Stimulated activated naive CD4-positive, alpha-beta T cell treated with Interleukin-2 at 50 U/mL for 16 hours (primary cell): ENCODE results near the gene EMX2.

Experiments used
- DNase-seq: peaks from one replicate; lab custom pipeline; 2025; lab: John Stamatoyannopoulos, UW

Gene EMX2

GRCh38 chr10:117532003-117532385 is 10.6 kb upstream of the EMX2 start:
- no peak for DNase-seq

DNA sequence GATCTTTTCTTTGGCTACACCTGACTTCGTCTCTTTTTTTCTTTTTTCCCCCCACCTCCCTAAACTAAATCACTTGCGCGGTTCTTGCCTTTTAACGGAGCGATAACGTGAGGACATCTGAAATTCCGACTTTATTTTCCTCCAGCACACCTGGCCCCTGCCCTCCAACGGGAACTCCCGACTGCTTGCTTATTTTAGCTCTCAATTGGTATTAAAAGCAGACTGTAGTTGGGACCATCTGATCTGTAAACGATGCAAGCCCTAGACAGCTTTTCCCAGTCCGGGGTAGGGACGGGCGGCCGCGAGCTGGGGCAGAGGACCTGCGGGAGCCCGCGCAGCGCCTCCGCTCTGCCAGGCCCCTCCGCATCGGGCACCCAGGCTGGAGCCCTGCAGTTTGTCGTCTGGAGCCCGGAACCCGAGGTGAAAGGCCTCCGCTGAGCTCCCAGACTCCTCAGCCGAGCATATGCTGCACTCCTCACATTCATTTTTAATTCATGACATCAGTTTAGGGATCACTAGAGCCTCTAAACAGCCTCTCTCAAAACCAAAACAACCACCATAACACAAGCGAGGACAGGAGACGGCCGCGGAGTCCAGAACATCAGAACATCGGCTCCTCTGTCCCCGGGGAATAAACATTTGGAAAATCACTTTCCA is 10.0 kb upstream of the EMX2 start:
- DNase-seq: no peak

GRCh38 chr10:117533507-117534281 is 8.9 kb upstream of the EMX2 start:
- DNase-seq: no peak

DNA sequence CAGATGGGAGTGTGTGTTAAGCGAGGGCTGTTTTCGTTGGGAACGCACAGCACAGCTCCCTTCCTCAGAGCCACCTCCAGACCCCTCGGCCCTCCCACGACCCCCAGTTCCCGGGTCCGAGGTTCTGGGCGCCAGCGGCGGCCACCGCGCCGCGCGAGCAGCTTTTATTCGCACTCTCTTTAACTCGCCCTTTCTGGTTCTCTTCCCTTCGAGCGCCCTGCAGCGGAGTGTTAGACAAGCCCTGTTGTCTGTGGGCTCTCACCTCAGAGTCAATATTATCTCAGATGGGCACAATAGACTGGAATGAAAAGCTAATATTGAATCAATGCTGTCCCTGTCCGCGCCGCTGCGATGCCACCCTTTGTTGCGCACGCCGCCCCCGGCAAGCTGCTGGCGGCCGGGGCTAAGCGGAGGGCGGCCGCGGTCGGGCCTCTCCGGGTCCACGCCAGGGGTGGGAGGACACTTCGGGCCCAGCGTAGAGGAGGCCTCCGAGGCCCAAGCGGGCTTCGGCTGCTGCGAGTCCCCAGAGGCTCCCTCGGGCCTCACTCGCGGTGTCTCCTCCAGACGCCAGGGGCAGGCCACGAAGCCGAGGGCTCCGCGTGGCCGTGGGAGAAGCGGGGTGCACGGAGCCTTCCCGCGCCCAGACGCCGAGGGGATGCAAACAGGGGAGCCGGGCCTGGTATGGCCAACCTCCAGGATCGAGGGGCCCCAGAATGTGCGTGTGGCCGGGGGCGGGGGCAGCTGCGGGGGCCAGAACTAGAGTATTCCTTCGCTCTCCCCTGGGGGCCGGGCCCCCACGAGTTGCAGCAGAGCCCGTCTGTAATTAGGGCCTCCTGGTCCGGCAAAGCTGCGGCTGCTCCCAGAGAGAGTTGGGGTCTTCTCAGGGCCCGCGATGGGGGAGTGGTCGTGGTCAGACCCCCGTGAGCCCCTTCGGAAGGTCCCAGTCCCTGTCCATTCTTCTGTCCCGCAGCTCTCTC is 7.9 kb upstream of the EMX2 start:
- DNase-seq: no peak

- DNase-seq: no peak
Observed at GRCh38 chr10:117535298-117536071, 7.1 kb upstream of the EMX2 start.

GRCh38 chr10:117536072-117536865 is 6.3 kb upstream of the EMX2 start:
- no peak for DNase-seq

DNA sequence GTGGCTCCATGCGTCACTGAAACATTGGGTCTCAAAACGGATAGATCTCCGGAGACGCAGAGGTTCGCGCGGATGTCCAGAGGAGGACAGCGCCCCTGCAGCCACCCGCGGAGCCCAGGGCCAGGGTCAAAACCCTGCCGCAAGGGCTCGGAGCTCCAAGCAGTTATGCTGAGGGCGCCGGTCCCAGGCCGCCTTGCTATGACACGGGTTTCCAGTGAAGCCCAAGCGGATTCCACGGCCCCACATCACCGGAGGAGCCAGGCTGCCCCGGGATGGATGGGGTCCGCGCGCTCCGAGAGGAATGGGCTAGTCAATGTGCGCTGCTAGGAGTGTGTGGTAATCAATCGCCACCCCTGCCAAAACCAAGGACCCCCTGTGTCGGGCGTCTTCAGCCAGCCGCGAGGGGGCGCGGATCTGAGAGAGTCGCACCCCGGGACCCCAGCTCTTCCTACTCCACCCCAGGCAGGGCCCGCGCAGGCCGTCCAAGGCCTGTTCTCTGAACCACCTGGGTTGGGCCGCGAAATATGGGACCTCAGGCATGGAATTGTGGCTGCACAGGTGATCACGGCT is 5.6 kb upstream of the EMX2 start:
- no peak for DNase-seq

GRCh38 chr10:117537436-117537903 is 5.1 kb upstream of the EMX2 start:
- DNase-seq: no peak

GRCh38 chr10:117537904-117538524 is 4.5 kb upstream of the EMX2 start:
- no peak for DNase-seq

GRCh38 chr10:117539361-117539773 is 3.2 kb upstream of the EMX2 start:
- DNase-seq: no peak

DNA sequence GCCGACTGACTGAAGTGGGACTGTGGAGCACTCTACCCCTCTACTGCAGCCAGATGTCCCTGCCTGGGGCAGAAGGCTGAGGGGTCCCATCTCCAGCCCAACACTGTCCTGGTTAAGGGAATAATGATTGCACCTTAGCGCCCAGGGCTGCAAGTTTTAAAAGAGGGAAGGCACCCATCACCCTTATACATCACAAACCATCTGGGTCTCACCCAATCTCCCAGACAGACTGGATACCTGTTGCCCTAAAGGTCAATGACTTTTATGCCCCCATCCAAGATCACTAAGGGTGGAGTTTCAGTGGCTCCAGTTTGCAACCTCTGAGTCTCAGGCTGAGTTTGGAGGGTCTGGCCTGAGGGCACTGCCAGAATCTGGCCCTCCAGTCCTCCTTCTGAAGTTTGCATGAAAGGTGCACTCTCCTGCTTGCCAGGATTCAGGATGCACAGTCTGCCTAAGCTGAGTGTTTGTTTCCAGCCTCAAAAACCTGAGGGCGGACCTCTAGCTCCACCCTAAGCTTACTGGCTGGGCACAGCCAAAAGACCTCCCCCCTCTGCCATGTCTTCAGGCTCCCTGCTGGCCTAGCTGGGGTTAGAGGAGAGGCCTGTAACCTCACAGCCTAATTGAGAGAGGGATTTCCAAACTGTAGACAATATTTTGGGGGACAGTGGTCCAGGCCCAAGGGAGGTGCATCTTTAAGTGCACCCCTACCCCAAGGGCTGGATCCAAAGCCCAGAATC is 2.5 kb upstream of the EMX2 start:
- DNase-seq: no peak

GRCh38 chr10:117540640-117541404 is 1.7 kb upstream of the EMX2 start:
- DNase-seq: no peak

DNA sequence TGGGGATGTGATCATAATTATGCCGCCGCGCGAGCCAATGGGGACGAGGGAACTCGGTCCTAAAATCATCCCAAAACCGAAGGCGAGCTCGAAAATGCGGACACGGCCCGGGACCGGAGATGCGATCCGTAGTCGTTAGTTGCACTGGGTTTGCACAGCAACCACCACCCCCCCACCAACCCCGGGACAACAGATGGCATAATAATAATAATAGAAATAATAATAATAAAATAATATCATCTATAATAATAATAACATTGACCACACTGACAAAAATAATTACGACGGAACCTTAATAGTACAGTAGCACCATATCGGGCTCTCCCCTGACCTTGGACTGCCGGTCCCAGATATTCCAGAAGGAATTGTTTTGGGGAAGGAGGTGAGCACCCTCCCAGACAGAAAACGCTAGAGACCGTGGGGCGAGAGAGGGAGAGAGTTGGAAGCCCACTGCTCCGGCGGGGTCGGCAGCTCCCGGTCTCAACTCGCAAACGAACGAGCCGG is 1.1 kb upstream of the EMX2 start:
- no peak for DNase-seq

DNA sequence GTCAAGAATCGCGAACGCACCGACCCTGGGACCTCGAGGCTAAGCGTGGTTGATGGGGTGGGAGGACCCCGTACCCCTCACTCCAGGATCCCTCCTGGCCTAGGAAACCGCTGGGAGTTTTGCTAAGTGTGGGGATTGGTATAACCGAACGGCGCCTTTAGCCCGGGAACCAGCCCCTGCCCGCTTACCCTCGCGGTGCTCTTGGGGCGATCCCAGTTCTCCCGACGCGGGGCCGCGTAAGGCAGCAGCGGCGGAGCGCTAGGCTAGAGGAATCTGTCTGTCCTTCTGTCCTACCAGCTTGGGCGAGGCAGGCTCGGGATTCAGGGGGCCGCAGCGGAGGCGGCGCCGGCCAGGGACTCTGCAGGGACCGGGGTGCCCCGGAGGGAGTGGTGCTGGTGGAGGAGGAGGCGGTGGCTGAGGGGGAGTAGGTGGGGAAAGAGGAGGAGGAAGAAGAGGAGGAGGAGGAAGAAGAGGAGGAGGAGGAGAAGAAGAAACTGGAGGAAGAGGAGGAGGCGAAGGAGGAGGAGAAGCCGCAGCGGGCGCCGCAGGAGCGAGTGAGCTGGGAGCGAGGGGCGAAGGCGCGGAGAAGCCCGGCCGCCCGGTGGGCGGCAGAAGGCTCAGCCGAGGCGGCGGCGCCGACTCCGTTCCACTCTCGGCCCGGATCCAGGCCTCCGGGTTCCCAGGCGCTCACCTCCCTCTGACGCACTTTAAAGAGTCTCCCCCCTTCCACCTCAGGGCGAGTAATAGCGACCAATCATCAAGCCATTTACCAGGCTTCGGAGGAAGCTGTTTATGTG is 439 bp upstream of the EMX2 start:
- DNase-seq: no peak

DNA sequence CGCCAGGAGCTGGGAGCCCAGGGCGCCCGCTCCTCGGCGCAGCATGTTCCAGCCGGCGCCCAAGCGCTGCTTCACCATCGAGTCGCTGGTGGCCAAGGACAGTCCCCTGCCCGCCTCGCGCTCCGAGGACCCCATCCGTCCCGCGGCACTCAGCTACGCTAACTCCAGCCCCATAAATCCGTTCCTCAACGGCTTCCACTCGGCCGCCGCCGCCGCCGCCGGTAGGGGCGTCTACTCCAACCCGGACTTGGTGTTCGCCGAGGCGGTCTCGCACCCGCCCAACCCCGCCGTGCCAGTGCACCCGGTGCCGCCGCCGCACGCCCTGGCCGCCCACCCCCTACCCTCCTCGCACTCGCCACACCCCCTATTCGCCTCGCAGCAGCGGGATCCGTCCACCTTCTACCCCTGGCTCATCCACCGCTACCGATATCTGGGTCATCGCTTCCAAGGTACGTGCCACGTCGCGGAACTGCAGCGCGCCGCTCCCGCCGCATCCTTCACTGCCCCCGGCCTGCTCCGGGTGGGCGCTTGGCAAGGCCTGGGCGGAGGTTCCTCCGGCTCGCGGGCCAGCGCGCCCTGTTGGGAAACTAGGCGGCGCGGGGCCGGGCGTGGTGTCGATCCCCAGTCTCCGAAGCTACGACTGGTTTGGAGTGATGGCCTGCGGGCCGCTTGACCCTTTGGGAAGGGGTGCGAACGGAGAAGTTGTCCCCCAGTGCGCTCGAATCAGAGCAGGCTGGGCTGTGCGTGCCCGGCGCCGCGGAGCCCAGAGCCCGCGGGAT is 868 bp downstream of the EMX2 start:
- no peak for DNase-seq

DNA sequence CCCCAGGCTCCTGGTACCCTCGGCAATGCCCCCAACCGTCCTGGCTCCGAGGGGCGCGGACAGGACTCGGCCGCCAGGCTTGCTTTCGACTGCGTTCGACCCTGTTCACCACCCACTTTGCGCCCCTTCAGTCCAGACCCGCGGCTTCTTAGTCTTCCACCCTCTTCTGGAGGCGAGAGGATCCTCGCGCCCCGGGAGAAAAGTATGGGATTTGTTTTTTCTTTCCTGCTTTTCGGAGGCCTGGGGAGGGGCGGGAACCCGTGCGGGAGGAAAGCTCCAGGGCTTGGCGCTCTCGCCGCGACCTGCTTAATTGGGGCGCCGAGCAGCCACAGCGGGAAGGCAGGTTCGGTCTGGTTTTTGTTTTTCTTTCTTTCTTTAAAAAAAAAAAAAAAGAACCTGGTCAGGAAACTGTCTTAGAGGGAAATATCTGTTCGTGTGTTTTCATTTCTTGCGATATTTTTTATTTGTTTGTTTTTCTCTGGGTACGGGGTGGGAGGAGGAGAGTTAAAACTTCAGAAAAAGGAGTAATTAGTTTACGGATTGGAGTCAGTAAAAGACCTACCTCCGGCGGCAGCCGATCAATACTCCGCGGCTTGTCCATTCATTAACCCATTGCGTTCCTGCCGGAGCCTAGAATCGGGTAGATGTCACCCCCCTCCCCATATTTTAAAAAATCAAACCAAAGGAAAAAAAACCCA is 1.6 kb downstream of the EMX2 start:
- DNase-seq: no peak
